PC-3 (cell line): ENCODE measurements around the gene ANK2. TPM values are rescaled to one million over a fixed set of nuclear protein-coding genes. Genes with fewer than 3 reads are reported as not detected.
A peak's percentile ranks its signal among the peaks of the same experiment; 100 is the strongest.

ENCODE experiments used
- ATAC-seq: fragments of 200-7000 bp; cut with Tn5 transposase; 2 replicates; pipeline ENCODE4 v1.9.1; 2020; ENCODE audit warnings: mild to moderate bottlenecking, moderate library complexity
- BruUV-seq: library from RNA; stranded (reverse); fragments of 400-500 nt; replicated peaks from 2 replicates; lab custom pipeline; 2021; lab: Mats Ljungman, UMichigan
- CTCF ChIA-PET: fragments of 300-600 bp; sonication (Branson Sonifier 250); formaldehyde crosslinking; loops from one replicate; lab custom pipeline; 2022; ENCODE audit warnings: antibody characterized with exemption; lab: Charles Lee
- POLR2A ChIA-PET: fragments of 300-600 bp; sonication (Branson Sonifier 250); formaldehyde crosslinking; loops from one replicate; lab custom pipeline; 2022; ENCODE audit warnings: antibody characterized with exemption; ENCODE audit not compliant: unreplicated experiment; lab: Charles Lee
- DNase-seq: peaks from one replicate; pipeline ENCODE4 v3.0.0-alpha.2; 2015
- H2AFZ ChIP-seq: fragments of 300-600 bp; sonication (generic); 2 replicates; pipeline ENCODE4 v1.6.0; 2016; ENCODE audit warnings: antibody characterized with exemption, low read length
- H3F3A ChIP-seq: fragments of 300-600 bp; sonication (generic); one replicate; pipeline ENCODE4 v1.6.0; 2017; ENCODE audit warnings: antibody characterized with exemption, low read length, control low read depth, mild to moderate bottlenecking; ENCODE audit not compliant: unreplicated experiment
- H3K27ac ChIP-seq: fragments of 300-600 bp; sonication (generic); 2 replicates; pipeline ENCODE4 v1.5.1; 2016; ENCODE audit warnings: mild to moderate bottlenecking, low read length
- H3K27me3 ChIP-seq: fragments of 300-600 bp; sonication (generic); 2 replicates; pipeline ENCODE4 v1.6.1; 2016; ENCODE audit warnings: low read length, mixed read lengths
- H3K36me3 ChIP-seq: fragments of 300-600 bp; sonication (generic); 2 replicates; pipeline ENCODE4 v1.6.1; 2016; ENCODE audit warnings: low read depth, mixed run types, low read length, mixed read lengths
- H3K4me1 ChIP-seq: fragments of 300-600 bp; sonication (generic); 2 replicates; pipeline ENCODE4 v1.5.1; 2016; ENCODE audit warnings: low read length; ENCODE audit not compliant: insufficient read depth
- H3K4me2 ChIP-seq: fragments of 300-600 bp; sonication (generic); 2 replicates; pipeline ENCODE4 v1.6.0; 2016; ENCODE audit warnings: low read length
- H3K4me3 ChIP-seq: fragments of 300-600 bp; sonication (generic); 2 replicates; pipeline ENCODE4 v1.5.1; 2016; ENCODE audit warnings: mild to moderate bottlenecking, low read length, mixed read lengths
- H3K79me2 ChIP-seq: fragments of 300-600 bp; sonication (generic); 2 replicates; pipeline ENCODE4 v1.6.1; 2017; ENCODE audit warnings: low read length, mixed read lengths
- H3K9ac ChIP-seq: fragments of 300-600 bp; sonication (generic); 2 replicates; pipeline ENCODE4 v1.6.0; 2016; ENCODE audit warnings: mild to moderate bottlenecking, low read length
- H3K9me2 ChIP-seq: fragments of 300-600 bp; sonication (generic); replicated peaks from 2 replicates; pipeline ENCODE4 v1.6.1; 2016; ENCODE audit warnings: mixed run types, low read length, mixed read lengths
- H3K9me3 ChIP-seq: fragments of 300-600 bp; sonication (generic); 2 replicates; pipeline ENCODE4 v1.6.1; 2016; ENCODE audit warnings: low read length, mixed read lengths
- H4K20me1 ChIP-seq: fragments of 300-600 bp; sonication (generic); 2 replicates; pipeline ENCODE4 v1.6.1; 2016; ENCODE audit warnings: low read length, mixed read lengths
- EZH2 ChIP-seq: fragments of 300-600 bp; sonication (generic); IDR thresholded peaks from one replicate; pipeline ENCODE4 v1.6.1; 2017; ENCODE audit warnings: antibody characterized with exemption, mild to moderate bottlenecking, low read length; ENCODE audit not compliant: unreplicated experiment
- EZH2phosphoT487 ChIP-seq: fragments of 300-600 bp; sonication (generic); IDR thresholded peaks from 2 replicates; pipeline ENCODE4 v1.6.1; 2018; ENCODE audit warnings: mild to moderate bottlenecking, antibody characterized with exemption, low read length, borderline replicate concordance
- intact Hi-C: fragments of 100-400 bp; cut with micrococcal nuclease; formaldehyde crosslinking; loops from 2 replicates; pipeline ENCODE4 v1.9.0; 2023
- total RNA-seq: library from RNA; depleted of rRNA; stranded (reverse); fragments of >200 nt; gene quantifications from 2 replicates; pipeline ENCODE4 v1.2.3, GENCODE V29; 2014
- TF ChIP-seq, protein P1 (sequence below): fragments of 300-600 bp; sonication (generic); conservative IDR thresholded peaks from 2 replicates; pipeline ENCODE4 v1.5.1; 2017; ENCODE audit warnings: antibody characterized with exemption, low read depth, mild to moderate bottlenecking, low read length

ANK2 gene
- total RNA-seq, 1 experiment from 2014 or later: 1.8 TPM

DNA sequence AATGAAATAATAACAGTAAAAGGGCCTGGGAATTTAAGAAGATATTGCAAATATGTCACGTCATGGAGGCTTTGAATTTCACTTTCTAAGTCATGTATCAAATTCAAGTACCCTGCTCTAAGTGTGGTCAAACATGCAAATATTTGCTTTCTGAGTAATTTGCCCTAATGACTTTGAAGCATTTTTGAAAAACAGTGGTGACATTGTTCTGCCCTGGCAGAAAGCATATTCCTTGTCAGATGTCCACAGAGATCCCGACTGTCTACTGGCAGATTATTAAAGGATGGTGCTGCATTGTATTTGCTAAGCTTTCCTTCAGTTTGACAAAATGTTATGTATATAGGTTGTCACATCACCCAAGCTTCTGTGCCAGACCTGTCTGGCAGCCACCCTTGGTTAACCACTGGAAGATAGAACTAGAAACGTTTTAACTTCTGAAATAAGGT is 92.5 kb downstream of the ANK2 start:
- intact Hi-C loops: no loop called here
- POLR2A ChIA-PET: interaction anchor here (0.5 to 0.6 kb wide), 2 partner anchors 8 to 89 kb away, joined by 3 to 7 read pairs; no protein-coding TSS in a partner anchor
- no peaks in the 10 kb centered on the region for H3K36me3 ChIP-seq
- no peaks in the 10 kb centered on the region for H3K79me2 ChIP-seq
- ATAC-seq (peak; percentile 99), DNase-seq (peak; percentile 87)
- H3K27ac ChIP-seq: peak overlapping the region; percentile 74
- H4K20me1 ChIP-seq: no peaks in the 10 kb centered on the region
- peaks cover 19% of the 10 kb centered on the region for H3K4me1 ChIP-seq
- peak overlapping the region; percentile 66 for H3K4me2 ChIP-seq
- H3K9ac ChIP-seq: no peak overlapping the region
- H3F3A ChIP-seq: peaks cover 3% of the 10 kb centered on the region
- CTCF ChIA-PET: no interaction called here
- H3K27me3 ChIP-seq: no peaks in the 10 kb centered on the region
- no TSS peak for BruUV-seq
- no peaks in the 10 kb centered on the region for H3K9me2 ChIP-seq
- H3K4me3 ChIP-seq: peak overlapping the region; percentile 17; the same call in 1 of the 2 replicates
- no peak for TF ChIP-seq EZH2phosphoT487
- TF ChIP-seq, protein P1, sequence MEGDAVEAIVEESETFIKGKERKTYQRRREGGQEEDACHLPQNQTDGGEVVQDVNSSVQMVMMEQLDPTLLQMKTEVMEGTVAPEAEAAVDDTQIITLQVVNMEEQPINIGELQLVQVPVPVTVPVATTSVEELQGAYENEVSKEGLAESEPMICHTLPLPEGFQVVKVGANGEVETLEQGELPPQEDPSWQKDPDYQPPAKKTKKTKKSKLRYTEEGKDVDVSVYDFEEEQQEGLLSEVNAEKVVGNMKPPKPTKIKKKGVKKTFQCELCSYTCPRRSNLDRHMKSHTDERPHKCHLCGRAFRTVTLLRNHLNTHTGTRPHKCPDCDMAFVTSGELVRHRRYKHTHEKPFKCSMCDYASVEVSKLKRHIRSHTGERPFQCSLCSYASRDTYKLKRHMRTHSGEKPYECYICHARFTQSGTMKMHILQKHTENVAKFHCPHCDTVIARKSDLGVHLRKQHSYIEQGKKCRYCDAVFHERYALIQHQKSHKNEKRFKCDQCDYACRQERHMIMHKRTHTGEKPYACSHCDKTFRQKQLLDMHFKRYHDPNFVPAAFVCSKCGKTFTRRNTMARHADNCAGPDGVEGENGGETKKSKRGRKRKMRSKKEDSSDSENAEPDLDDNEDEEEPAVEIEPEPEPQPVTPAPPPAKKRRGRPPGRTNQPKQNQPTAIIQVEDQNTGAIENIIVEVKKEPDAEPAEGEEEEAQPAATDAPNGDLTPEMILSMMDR: no peak
- TF ChIP-seq EZH2: no peak
- no peak overlapping the region for H2AFZ ChIP-seq
- no peaks in the 10 kb centered on the region for H3K9me3 ChIP-seq

DNA sequence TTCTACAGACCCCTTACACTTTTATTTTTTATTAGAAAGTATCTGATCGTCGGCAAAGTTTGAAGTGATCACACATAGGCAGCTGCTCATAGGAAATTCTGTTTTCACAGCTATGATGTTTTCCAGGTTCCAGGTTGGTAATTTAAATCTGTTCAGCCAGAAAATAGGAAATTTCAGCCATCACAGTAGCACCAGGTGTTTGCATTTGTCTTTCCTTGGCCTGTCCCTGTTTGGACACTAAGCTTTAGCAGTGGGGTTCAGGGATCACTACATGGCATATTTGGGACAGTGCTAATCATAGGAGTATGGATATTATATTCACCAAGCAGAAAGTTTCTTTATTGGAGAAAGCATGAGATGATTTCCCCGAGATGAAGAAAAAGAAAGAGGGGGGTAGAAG is 92.9 kb downstream of the ANK2 start:
- H3K27ac ChIP-seq: peak overlapping the region; percentile 47
- peak overlapping the region; percentile 17; the same call in 1 of the 2 replicates for H3K4me3 ChIP-seq
- peak overlapping the region; percentile 66 for H3K4me2 ChIP-seq
- H3K4me1 ChIP-seq: peaks cover 19% of the 10 kb centered on the region
- no peaks in the 10 kb centered on the region for H3K79me2 ChIP-seq
- no peaks in the 10 kb centered on the region for H3K9me3 ChIP-seq
- POLR2A ChIA-PET: interaction anchor here (0.5 to 0.6 kb wide), 2 partner anchors 7 to 88 kb away, joined by 3 to 7 read pairs; no protein-coding TSS in a partner anchor
- no TSS peak for BruUV-seq
- H2AFZ ChIP-seq: no peak overlapping the region
- ATAC-seq: peak; percentile 4; the same call in 1 of the 2 replicates
- no peak overlapping the region for H3K9ac ChIP-seq
- intact Hi-C loops: no loop called here
- CTCF ChIA-PET: no interaction called here
- no peaks in the 10 kb centered on the region for H4K20me1 ChIP-seq
- no peaks in the 10 kb centered on the region for H3K36me3 ChIP-seq
- no peaks in the 10 kb centered on the region for H3K27me3 ChIP-seq
- TF ChIP-seq, protein P1: no peak
- no peak for TF ChIP-seq EZH2phosphoT487
- TF ChIP-seq EZH2: no peak
- H3K9me2 ChIP-seq: no peaks in the 10 kb centered on the region
- peaks cover 3% of the 10 kb centered on the region for H3F3A ChIP-seq
- DNase-seq: no peak

DNA sequence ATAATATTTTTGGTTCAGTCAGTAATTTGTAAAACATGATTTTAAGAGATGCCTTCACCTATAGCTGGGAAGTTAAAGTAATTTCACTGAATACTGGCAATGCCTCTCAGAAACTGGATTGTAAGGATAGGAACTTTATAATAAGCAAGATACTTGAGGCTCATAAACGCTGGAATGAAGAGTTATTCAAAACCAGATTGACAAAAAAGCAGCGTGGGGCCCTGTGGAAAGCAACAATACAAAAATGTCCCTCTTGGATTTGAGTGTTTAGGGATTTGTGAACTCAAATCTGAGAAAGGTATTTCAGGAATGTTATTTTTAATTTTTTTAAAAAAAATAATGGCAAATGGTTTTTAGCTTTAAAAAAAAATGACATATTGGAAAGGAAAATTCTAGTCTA is 94.6 kb downstream of the ANK2 start:
- H3K4me1 ChIP-seq: peaks cover 19% of the 10 kb centered on the region
- no peaks in the 10 kb centered on the region for H3K9me2 ChIP-seq
- no peaks in the 10 kb centered on the region for H4K20me1 ChIP-seq
- intact Hi-C loops: no loop called here
- H3K79me2 ChIP-seq: no peaks in the 10 kb centered on the region
- TF ChIP-seq, protein P1: no peak
- H3K36me3 ChIP-seq: no peaks in the 10 kb centered on the region
- H3K9ac ChIP-seq: no peak overlapping the region
- no peak overlapping the region for H3K27ac ChIP-seq
- no peaks in the 10 kb centered on the region for H3K9me3 ChIP-seq
- H3F3A ChIP-seq: peaks cover 3% of the 10 kb centered on the region
- ATAC-seq (no peak), DNase-seq (no peak)
- no peak overlapping the region for H3K4me3 ChIP-seq
- no peaks in the 10 kb centered on the region for H3K27me3 ChIP-seq
- ChIA-PET CTCF (no interaction called here), POLR2A (no interaction called here)
- no peak overlapping the region for H3K4me2 ChIP-seq
- H2AFZ ChIP-seq: no peak overlapping the region
- BruUV-seq: no TSS peak
